Naive B cell (primary cell): Measurements from ENCODE around the gene ALDOC. TPM values are rescaled to one million over a fixed set of nuclear protein-coding genes. Genes with fewer than 3 reads are reported as not detected.
"Not testable (repeated sequence)": the region's sequence is repeated elsewhere in the genome, so short reads cannot be mapped to it uniquely, and the experiment has no call there.

ENCODE experiments used
- ATAC-seq, 2 donors: fragments of 150-1000 bp; cut with Tn5 transposase; 2 replicates each; pipeline ENCODE4 v1.10.0; 2021; ENCODE audit warnings: low read depth in 2 of 2, mild to moderate bottlenecking in 2 of 2, moderate library complexity in 2 of 2
- DNase-seq: peaks from one replicate; pipeline ENCODE4 v3.0.0; 2022
- H3K27ac Mint-ChIP-seq, 6 donors: one replicate each; pipeline ENCODE4 v1.8.0; 2020 to 2022; ENCODE audit warnings: mild to moderate bottlenecking in 6 of 6, mixed read lengths in 6 of 6, moderate library complexity in 5 of 6, inconsistent platforms in 2 of 6
- H3K27me3 Mint-ChIP-seq, 3 donors: one replicate each; pipeline ENCODE4 v1.8.0; 2021 to 2022; ENCODE audit warnings: mixed read lengths in 3 of 3, mild to moderate bottlenecking in 1 of 3
- H3K36me3 Mint-ChIP-seq, 2 donors: one replicate each; pipeline ENCODE4 v1.8.0; 2020 to 2022; ENCODE audit warnings: mixed read lengths in 2 of 2, inconsistent platforms in 1 of 2, mild to moderate bottlenecking in 1 of 2
- H3K4me1 Mint-ChIP-seq, 3 donors: one replicate each; pipeline ENCODE4 v1.8.0; 2020 to 2022; ENCODE audit warnings: mixed read lengths in 3 of 3, inconsistent platforms in 1 of 3, mild to moderate bottlenecking in 1 of 3, moderate library complexity in 1 of 3
- H3K4me3 Mint-ChIP-seq, 8 donors: one replicate each; pipeline ENCODE4 v1.8.0; 2020 to 2022; ENCODE audit warnings: mild to moderate bottlenecking in 8 of 8, mixed read lengths in 8 of 8, moderate library complexity in 8 of 8, inconsistent platforms in 2 of 8
- H3K9me3 Mint-ChIP-seq, 7 donors: one replicate each; pipeline ENCODE4 v1.8.0; 2020 to 2022; ENCODE audit warnings: mixed read lengths in 7 of 7, mild to moderate bottlenecking in 5 of 7, inconsistent platforms in 2 of 7, moderate library complexity in 1 of 7
- polyA plus RNA-seq, 6 donors: library from polyadenylated mRNA; unstranded; fragments of 300-500 nt; fragmentation: Illumina TruSeq; gene quantifications; one replicate each; pipeline ENCODE4 v1.2.3, GENCODE V29; 2021; ENCODE audit warnings: low read depth in 6 of 6

ALDOC gene
- polyA plus RNA-seq, 6 donors from 2014 or later: 30.6 to 67.9 (median 48.3) TPM

DNA sequence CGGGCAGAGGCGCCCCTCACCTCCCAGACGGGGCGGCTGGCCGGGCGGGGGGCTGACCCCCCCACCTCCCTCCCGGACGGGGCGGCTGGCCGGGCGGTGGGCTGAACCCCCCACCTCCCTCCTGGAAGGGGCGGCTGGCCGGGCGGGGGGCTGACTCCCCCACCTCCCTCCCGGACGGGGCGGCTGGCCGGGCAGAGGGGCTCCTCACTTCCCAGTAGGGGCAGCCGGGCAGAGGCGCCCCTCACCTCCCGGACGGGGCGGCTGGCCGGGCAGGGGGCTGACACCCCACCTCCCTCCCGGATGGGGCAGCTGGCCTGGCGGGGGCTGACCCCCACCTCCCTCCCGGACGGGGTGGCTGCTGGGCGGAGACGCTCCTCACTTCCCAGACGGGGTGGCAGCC, 27.3 kb upstream of the ALDOC start:
- H3K27ac Mint-ChIP-seq, H3K27me3 Mint-ChIP-seq, ATAC-seq, DNase-seq, H3K9me3 Mint-ChIP-seq, H3K4me3 Mint-ChIP-seq, H3K36me3 Mint-ChIP-seq, H3K4me1 Mint-ChIP-seq: not testable (repeated sequence)

DNA sequence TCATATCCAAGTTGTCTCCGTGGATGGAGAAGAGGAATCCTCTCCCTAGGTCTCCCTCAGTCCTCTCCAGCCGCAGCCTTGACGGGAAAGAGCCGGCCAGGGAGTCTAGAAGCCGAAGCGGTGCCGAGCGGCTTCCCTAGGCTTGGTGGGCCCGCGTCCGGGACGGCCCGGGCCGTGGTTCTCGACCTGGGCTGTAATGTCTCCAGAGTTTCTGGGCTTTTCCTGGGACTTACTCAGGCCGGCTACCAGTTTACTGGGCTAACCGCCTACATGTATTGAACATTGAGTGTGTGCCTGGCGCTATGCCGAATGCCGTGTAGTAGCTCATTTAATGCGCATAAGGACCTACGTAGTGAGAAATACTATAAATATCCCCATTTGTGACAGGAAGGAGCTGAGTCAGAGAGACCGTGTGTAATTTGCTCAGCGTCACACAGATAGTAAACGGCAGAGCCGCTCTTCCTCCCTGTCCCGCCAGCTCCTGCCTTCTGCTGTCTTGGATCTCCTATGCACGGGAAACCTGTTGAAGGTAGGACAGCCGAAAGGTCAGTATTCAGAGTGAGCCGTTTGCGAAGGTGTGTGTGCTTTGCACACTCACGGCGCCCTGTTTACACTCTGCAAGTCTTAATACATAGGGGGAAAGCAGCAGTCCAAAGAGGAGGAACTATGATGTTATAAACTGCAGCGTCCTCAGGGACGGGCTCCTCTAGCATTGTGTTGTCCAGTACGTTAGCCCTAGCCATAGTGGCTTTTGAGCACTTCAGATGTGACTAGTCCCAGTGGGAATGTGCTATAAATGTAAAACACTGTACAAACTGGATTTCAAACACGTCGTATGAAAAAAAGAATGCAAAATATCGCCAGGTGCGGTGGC, 22.9 kb upstream of the ALDOC start:
- Mint-ChIP-seq H3K4me3 (peak overlapping the region; percentile 87 to 96 (median 94)), H3K36me3 (no peaks in the 10 kb centered on the region), H3K27me3 (no peaks in the 10 kb centered on the region), H3K27ac (peak overlapping the region; percentile 91 to 98 (median 96)), H3K9me3 (no peaks in the 10 kb centered on the region), H3K4me1 (peaks cover 22 to 26% (median 24%) of the 10 kb centered on the region in 3 donors)
- peak; percentile 51 for DNase-seq
- ATAC-seq: peak; percentile 53 to 59

DNA sequence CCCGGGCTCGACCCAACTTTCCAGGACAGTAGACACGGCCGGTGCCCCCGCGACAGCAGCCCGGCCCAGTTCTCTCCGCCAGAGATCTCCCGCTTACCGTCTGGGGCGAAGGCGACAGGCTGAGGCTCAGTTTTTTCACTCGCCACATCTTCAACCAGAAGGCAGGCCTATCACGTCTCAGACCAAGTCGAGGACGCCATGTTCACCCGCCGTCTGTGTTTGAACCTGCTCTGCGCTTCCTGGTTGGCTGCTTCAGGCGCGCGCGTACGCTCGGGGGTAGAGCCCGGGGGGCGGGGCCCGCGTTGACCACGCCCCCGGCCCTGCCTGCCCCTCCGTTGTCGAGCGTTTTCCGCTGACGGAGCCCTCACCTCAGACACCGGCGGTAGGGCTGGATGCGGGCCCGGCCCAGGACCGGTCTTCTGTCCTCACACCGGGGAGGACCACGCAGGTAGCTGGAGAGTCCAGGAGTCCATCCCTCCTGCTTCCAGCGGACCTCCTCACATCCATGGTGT, 22.2 kb upstream of the ALDOC start, which contains the start of gene SPAG5:
Gene SPAG5, minus strand, starts transcription at position 227 of the 512 bp plus-strand sequence. Its CDS starts 79 bp downstream, at position 148.
- peak within 1 kb of the TSS; percentile 87 to 96 (median 94) for H3K4me3 Mint-ChIP-seq
- H3K27ac Mint-ChIP-seq: peak within 1 kb of the TSS; percentile 91 to 98 (median 96)
- peak; percentile 96 for DNase-seq
- H3K9me3 Mint-ChIP-seq: no peaks in the 10 kb centered on the region
- ATAC-seq: peak; percentile 92 to 93
- H3K36me3 Mint-ChIP-seq: no peaks in the 10 kb centered on the region
- H3K4me1 Mint-ChIP-seq: peaks cover 22 to 26% (median 24%) of the 10 kb centered on the region in 3 donors
- H3K27me3 Mint-ChIP-seq: no peaks in the 10 kb centered on the region

DNA sequence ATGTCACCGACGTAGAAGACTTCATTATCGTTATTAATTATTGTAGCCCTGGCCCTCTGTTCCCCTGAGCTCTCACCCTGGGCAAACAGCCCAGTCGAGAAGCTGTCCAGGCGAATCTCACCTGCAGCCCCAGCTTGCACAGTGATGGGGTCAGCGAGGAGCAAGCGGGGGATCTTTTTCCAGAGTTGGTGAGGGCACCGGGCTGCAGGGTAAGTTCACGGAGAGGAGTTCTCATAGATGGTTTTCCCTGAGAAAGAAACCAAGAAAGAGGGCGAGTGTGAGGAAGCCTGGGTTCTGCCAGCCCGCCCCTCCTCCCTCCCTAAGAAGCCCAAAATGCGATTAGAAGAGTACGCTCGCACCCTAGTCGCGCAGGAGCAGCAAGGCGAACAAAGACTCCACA, 21.7 kb upstream of the ALDOC start:
- H3K27ac Mint-ChIP-seq: peak overlapping the region in 5 of 6 donors; percentile 29 to 92 (median 90)
- no peak for DNase-seq
- H3K36me3 Mint-ChIP-seq: no peaks in the 10 kb centered on the region
- ATAC-seq: no peak
- peaks cover 22 to 26% (median 24%) of the 10 kb centered on the region in 3 donors for H3K4me1 Mint-ChIP-seq
- no peaks in the 10 kb centered on the region for H3K9me3 Mint-ChIP-seq
- H3K27me3 Mint-ChIP-seq: no peaks in the 10 kb centered on the region
- peak overlapping the region; percentile 87 to 96 (median 94) for H3K4me3 Mint-ChIP-seq

DNA sequence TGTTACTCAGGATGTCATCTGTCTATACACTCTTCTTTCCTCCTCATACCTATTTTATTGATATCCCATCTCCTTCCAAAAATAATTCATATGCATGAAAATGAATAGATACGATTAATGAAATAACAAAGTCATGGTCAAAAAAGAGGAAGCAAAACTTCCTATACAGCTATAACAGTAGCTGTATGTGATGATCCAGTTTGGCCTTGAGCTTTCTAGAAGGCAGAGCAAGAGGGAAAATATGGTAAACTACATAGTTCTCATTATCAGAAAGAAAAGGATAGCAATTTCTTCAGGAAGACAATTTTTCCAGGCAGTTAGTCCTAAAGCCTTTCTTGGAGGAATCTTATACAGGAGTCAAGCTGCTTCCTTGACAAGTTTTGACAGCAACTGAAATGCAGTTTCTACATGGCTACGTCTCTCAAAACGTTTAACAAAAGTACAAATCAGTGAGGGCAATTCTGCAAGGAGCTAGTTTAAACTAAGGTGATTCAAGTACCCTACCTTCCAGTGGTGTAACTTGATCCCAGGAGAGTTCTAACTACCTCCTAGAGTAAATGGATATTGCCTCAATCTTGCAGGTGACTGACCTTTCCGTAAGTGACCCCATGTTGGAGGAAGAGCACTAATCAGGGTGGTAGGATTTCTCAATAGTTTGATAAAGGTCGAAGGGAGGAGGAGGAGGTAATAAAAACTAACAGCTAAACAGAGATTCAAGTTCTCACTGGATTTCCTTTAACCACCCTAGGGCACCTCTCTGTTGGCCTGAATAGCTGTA, 21.1 kb upstream of the ALDOC start:
- H3K4me3 Mint-ChIP-seq: peak overlapping the region; percentile 87 to 96 (median 94)
- ATAC-seq (no peak), DNase-seq (no peak)
- peak overlapping the region; percentile 19 to 91 (median 81) for H3K27ac Mint-ChIP-seq
- no peaks in the 10 kb centered on the region for H3K9me3 Mint-ChIP-seq
- H3K36me3 Mint-ChIP-seq: no peaks in the 10 kb centered on the region
- peaks cover 22 to 26% (median 24%) of the 10 kb centered on the region in 3 donors for H3K4me1 Mint-ChIP-seq
- no peaks in the 10 kb centered on the region for H3K27me3 Mint-ChIP-seq

DNA sequence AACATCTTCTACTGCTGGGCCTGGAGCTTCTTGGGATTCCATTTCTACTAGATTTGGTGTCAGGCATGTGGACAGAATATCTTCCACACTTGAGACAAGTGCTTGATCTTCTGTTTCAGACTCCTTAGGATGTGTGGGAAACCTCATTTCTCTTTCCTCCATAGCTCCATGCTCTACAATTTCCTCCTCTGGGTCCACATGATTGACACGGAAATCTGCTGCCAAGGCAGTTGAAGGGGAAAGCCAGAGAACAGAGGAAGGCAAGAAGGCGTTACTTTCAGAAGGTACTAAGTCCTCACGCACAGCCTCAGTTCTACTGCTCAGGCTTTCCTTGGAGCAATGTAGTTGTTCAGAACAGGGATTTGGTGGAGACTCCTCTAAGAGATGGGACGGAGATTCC, 15.6 kb upstream of the ALDOC start:
- Mint-ChIP-seq H3K4me3 (no peak overlapping the region), H3K27ac (no peak overlapping the region), H3K4me1 (peaks cover 0 to under 1% (median 0%) of the 10 kb centered on the region in 3 donors), H3K9me3 (no peaks in the 10 kb centered on the region), H3K27me3 (no peaks in the 10 kb centered on the region), H3K36me3 (no peaks in the 10 kb centered on the region)
- no peak for DNase-seq
- no peak for ATAC-seq

DNA sequence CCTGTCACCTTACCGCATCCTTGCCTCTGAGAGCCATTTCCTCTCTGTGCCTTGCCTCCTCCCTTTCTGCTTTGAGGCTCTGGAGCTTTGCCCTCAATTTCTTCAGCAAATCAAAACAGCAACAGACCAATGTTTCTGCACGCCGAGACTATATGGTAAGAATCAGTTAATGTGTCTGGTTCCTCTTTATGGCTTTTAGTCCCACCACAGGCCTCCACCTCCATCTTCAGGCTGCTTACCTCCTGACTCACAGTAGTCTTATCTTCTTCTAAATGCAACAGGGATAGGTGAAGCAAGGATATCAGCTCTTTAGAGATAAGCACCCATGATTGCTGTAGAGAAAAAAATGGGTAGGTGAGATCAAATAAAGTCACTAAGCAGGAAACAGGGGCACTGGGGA, 9.2 kb upstream of the ALDOC start:
- Mint-ChIP-seq H3K27ac (no peak overlapping the region), H3K27me3 (no peaks in the 10 kb centered on the region), H3K9me3 (no peaks in the 10 kb centered on the region), H3K4me1 (no peaks in the 10 kb centered on the region), H3K36me3 (peaks cover 0 to 5% of the 10 kb centered on the region in 2 donors), H3K4me3 (no peak overlapping the region)
- DNase-seq (no peak), ATAC-seq (no peak)

DNA sequence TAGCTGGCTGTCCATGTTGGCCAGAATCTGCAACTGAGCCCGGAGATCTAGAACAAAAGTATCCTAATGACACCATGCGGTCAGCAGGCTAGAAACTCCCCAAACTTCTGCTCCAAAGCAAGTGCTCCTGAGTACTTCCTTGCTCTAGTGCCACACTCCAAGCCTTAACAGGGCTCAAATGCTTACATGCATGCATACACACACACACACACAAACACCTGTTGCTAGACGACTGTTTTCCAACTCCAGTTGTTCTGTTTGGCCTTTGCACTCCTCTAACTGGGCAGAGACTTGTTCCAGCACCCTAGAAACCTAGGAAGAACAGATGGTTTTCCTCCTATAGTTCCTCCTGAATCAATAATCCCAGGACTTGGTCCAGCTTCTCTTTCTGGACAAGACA, 7.7 kb upstream of the ALDOC start:
- no peaks in the 10 kb centered on the region for H3K27me3 Mint-ChIP-seq
- H3K4me3 Mint-ChIP-seq: no peak overlapping the region
- no peaks in the 10 kb centered on the region for H3K9me3 Mint-ChIP-seq
- no peak for ATAC-seq
- H3K36me3 Mint-ChIP-seq: peaks cover 0 to 5% of the 10 kb centered on the region in 2 donors
- DNase-seq: no peak
- no peaks in the 10 kb centered on the region for H3K4me1 Mint-ChIP-seq
- H3K27ac Mint-ChIP-seq: no peak overlapping the region

DNA sequence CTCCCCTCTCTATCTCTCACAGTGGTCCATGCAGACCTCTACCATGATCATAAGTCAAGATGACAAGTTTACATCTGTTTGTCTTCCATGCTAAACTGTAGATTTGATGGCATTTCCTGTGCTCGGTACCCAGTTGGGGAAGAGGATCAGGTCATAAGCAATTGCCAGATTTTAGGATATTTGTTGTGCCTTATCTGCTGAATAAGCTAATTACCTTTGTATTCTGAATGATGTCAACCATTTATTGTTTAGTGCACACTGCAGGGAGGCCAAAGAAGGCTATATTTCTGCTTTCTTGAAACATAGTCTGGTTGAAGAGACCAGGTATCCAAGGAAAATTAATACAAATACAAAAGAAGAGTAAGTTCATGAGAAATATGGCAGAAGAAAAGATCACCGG, 5.8 kb upstream of the ALDOC start:
- Mint-ChIP-seq H3K36me3 (peaks cover 0 to 5% of the 10 kb centered on the region in 2 donors), H3K27me3 (no peaks in the 10 kb centered on the region), H3K9me3 (no peaks in the 10 kb centered on the region), H3K27ac (no peak overlapping the region), H3K4me3 (no peak overlapping the region), H3K4me1 (peaks cover 0 to 2% (median 0%) of the 10 kb centered on the region in 3 donors)
- DNase-seq (no peak), ATAC-seq (no peak)

DNA sequence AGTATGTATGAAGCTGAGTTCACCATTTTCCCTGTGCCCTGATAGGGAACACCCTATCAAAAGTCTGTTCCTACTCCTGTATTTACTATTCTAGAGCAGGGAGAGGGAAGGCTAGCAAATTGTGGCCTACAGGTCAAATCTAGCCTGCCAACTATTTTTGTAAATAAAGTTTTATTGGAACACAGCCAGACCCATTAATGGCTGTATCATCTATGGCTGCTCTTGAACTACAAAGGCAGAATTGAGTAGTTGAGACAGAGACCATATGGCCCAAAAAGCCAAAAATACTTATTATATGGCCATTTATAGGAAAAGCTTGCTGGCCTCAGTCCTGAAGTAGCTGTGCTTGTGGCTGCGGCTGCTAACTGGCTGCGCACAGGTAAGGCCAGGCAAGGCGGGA, 4.3 kb upstream of the ALDOC start:
- Mint-ChIP-seq H3K4me3 (no peak overlapping the region), H3K4me1 (peaks cover 10 to 17% (median 12%) of the 10 kb centered on the region in 3 donors), H3K27me3 (no peaks in the 10 kb centered on the region), H3K9me3 (no peaks in the 10 kb centered on the region), H3K36me3 (peaks cover 0 to 4% of the 10 kb centered on the region in 2 donors), H3K27ac (no peak overlapping the region)
- no peak for DNase-seq
- no peak for ATAC-seq

DNA sequence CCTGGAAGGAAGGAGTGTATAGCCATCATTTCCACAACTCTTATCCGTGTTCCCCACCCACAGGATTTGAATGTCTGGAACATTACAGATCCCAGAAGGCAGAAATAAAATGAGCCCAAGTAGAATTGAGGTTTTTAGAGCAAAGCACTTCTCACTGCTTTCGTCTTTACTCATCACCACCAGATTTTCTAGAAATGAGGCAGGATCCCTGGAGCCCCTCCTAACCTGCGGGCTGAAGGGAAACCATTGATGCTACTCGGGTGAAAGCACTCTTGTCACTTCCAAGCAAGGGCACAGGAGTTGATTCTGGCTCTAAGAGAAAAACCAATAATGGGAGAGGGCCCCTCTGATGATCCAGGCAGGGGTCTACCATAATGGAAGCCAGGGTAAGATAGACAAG, 2.8 kb upstream of the ALDOC start:
- Mint-ChIP-seq H3K9me3 (no peaks in the 10 kb centered on the region), H3K27ac (no peak overlapping the region), H3K27me3 (no peaks in the 10 kb centered on the region), H3K36me3 (no peaks in the 10 kb centered on the region), H3K4me3 (no peak overlapping the region), H3K4me1 (peaks cover 13 to 20% (median 15%) of the 10 kb centered on the region in 3 donors)
- ATAC-seq (no peak), DNase-seq (no peak)

DNA sequence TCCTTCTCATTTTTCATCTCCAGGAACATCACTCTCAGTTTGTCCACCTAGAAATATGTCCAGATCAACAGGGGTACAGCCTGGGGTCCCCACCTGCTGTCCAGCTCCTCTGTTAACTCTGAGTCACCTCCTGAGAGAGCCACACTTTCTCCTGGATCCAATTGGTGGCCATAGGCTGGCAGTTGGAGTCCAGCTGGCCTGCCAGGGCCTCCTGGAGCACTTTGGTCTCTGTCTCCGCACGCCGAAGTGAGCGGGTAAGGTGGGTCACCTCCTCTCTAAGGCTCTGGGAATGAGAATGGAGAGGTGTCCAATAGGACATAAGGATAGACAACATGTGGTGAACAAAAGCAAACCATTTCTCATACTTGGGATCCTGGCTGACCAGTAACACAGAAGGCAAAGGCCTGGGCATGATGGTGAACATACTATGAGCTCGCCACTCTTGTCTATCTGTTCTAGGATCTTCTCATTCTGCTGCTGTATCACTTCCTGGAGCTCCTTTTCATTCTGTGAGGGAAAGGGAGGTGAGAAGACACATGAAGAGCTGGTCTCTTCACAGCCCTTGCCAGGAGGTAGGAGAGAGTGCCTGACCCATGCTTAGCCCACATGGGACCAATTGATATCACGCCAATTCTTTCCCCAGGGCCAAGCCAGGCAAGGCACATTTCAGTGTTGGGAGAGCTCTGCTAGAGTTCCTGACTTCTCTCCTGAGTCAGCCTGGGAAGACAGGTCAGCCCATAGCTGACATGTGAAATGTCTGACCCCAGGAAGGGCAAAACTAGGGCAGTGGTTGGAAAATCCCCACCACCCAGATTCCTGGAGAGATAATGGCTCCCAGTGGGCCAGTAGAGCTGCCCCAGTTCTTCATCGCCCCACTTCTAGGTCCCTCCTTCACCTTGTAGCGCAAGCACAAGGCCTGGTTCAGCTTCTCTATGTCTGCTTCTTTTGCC, 1.8 kb upstream of the ALDOC start:
- no peaks in the 10 kb centered on the region for H3K36me3 Mint-ChIP-seq
- H3K4me3 Mint-ChIP-seq: peak overlapping the region in 3 of 8 donors; percentile 12 to 29 (median 20)
- ATAC-seq (no peak), DNase-seq (no peak)
- no peak overlapping the region for H3K27ac Mint-ChIP-seq
- H3K27me3 Mint-ChIP-seq: no peaks in the 10 kb centered on the region
- no peaks in the 10 kb centered on the region for H3K9me3 Mint-ChIP-seq
- H3K4me1 Mint-ChIP-seq: peaks cover 13 to 20% (median 15%) of the 10 kb centered on the region in 3 donors
